Lower lobe of right lung (tissue), 2 donors: Measurements from ENCODE around the gene BCO1. TPM values are rescaled to one million over a fixed set of nuclear protein-coding genes. Genes with fewer than 3 reads are reported as not detected.
"Not testable (repeated sequence)": the region's sequence is repeated elsewhere in the genome, so short reads cannot be mapped to it uniquely, and the experiment has no call there.

ENCODE experiments used
- ATAC-seq, 2 donors: fragments of 200-7000 bp; cut with Tn5 transposase; one replicate each; pipeline ENCODE4 v1.9.1; 2020 to 2022; ENCODE audit warnings: mild to moderate bottlenecking in 2 of 2, moderate library complexity in 2 of 2
- DNase-seq: peaks from one replicate; pipeline ENCODE4 v3.0.0-alpha.2; 2020
- H3K27ac ChIP-seq: fragments of 200-600 bp; one replicate; pipeline ENCODE4 v1.8.0; 2022
- H3K27me3 ChIP-seq: fragments of 200-600 bp; one replicate; pipeline ENCODE4 v1.8.0; 2022; ENCODE audit warnings: low read depth
- H3K36me3 ChIP-seq: fragments of 200-600 bp; one replicate; pipeline ENCODE4 v1.8.0; 2022; ENCODE audit warnings: mild to moderate bottlenecking
- H3K4me1 ChIP-seq: fragments of 200-600 bp; one replicate; pipeline ENCODE4 v1.8.0; 2022
- H3K4me3 ChIP-seq: fragments of 200-600 bp; one replicate; pipeline ENCODE4 v1.8.0; 2022; ENCODE audit warnings: mild to moderate bottlenecking
- H3K9me3 ChIP-seq: fragments of 200-600 bp; one replicate; pipeline ENCODE4 v1.8.0; 2022
- intact Hi-C: fragments of 100-400 bp; cut with DNase I; formaldehyde crosslinking; loops from one replicate; pipeline ENCODE4 v1.11.0; 2022
- total RNA-seq: library from RNA; stranded (reverse); fragmentation: NEBNext Ultra II Directional; extraction: Animal tissue kit (Norgen Biotek cat#: 25700); gene quantifications from one replicate; pipeline ENCODE4 v1.2.1, GENCODE V29; 2021
- TF ChIP-seq, protein P1 (sequence below): fragments of 200-600 bp; IDR thresholded peaks from one replicate; pipeline ENCODE4 v1.8.0; 2022; ENCODE audit warnings: antibody characterized with exemption, mild to moderate bottlenecking
- donor health status: DM: no; HTN: yes; CAD: no; lungs with severe emphysema.

The BCO1 gene
- total RNA-seq, 1 donor from 2014 or later: 0.74 TPM

DNA sequence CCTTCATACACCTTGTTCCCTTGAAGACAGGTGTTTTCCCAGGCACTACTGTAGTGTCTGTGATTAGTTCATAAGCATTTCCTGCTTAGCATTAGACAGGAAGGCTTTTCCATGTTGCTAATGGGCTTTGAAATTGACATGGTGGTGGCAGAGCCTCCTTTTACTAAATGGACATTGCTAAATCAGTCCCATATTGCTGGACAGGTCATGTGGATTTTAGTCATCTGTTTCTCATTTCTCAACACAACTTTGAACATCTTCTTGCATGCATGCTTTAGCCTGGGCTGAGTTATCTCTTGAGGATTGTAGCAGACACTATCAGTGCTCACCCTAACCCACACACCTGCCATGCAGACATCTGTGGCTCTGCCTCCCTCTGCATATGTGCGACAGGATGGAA lies 13.7 kb upstream of the BCO1 start:
- no peaks in the 10 kb centered on the region for H3K27me3 ChIP-seq
- ATAC-seq: no peak
- no peaks in the 10 kb centered on the region for H3K9me3 ChIP-seq
- no peaks in the 10 kb centered on the region for H3K4me1 ChIP-seq
- DNase-seq: no peak
- no peak overlapping the region for H3K27ac ChIP-seq
- TF ChIP-seq, protein P1, sequence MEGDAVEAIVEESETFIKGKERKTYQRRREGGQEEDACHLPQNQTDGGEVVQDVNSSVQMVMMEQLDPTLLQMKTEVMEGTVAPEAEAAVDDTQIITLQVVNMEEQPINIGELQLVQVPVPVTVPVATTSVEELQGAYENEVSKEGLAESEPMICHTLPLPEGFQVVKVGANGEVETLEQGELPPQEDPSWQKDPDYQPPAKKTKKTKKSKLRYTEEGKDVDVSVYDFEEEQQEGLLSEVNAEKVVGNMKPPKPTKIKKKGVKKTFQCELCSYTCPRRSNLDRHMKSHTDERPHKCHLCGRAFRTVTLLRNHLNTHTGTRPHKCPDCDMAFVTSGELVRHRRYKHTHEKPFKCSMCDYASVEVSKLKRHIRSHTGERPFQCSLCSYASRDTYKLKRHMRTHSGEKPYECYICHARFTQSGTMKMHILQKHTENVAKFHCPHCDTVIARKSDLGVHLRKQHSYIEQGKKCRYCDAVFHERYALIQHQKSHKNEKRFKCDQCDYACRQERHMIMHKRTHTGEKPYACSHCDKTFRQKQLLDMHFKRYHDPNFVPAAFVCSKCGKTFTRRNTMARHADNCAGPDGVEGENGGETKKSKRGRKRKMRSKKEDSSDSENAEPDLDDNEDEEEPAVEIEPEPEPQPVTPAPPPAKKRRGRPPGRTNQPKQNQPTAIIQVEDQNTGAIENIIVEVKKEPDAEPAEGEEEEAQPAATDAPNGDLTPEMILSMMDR: no peak
- H3K4me3 ChIP-seq: no peak overlapping the region
- intact Hi-C loops: no loop called here
- H3K36me3 ChIP-seq: no peaks in the 10 kb centered on the region

DNA sequence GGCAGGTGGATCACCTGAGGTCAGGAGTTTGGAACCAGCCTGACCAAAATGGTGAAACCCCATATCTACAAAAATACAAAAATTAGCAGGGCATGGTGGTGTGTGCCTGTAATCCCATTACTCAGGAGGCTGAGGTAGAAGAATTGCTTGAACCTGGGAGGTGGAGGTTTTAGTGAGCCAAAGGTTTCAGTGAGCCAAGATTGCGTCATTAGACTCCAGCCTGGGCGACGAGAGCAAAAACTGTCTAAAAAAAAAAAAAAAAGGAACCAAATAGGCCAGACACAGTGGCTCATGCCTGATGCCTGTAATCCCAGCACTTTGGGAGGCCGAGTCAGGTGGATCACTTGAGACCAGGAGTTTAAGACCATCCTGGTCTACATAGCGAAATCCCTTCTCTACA lies 12.8 kb upstream of the BCO1 start:
- H3K27ac ChIP-seq, H3K4me3 ChIP-seq, H3K27me3 ChIP-seq, DNase-seq, intact Hi-C loops, H3K4me1 ChIP-seq, H3K9me3 ChIP-seq, ATAC-seq, H3K36me3 ChIP-seq: not testable (repeated sequence)

DNA sequence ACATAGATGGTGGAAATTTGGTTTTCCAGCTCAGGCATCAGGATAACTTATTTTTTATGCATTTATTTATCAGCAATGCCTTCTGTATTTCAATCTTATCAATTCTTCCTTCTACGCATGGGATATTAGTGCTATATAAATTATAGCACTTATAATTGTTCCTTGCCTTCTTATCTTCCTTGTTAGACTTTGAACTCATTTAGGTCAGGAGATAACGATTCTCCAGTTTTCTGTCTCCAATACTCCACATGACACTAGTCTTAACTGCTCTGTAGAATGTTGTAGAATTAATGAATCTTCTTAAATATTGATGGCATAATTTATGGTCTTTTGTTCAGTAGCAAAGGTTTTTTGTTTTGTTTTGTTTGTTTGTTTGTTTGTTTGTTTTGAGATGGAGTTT lies 10.7 kb upstream of the BCO1 start:
- Histone ChIP-seq H3K4me1 (no peaks in the 10 kb centered on the region), H3K27me3 (no peaks in the 10 kb centered on the region), H3K4me3 (no peak overlapping the region), H3K9me3 (no peaks in the 10 kb centered on the region), H3K27ac (no peak overlapping the region), H3K36me3 (no peaks in the 10 kb centered on the region)
- intact Hi-C loops: no loop called here
- TF ChIP-seq, protein P1: no peak
- DNase-seq: no peak
- no peak for ATAC-seq

DNA sequence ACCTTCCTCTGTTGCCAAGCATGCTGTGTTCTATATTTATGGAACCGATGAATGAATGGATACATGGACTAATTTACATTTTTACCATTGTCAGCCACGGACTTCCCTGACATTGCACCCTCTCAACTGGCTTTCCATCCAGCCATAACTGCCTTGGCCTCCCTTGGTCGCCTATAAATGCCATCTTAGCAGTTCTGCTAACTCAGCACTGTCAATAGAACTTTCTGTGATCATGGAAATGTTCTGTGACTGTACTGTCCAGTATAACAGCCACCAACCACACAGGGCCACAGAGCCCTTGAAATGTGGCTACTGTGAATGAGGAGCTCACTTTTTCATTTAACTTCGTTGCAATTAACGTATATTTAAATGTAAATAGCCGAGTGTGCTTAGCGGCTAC lies 8.7 kb upstream of the BCO1 start:
- Histone ChIP-seq H3K27me3 (no peaks in the 10 kb centered on the region), H3K36me3 (no peaks in the 10 kb centered on the region), H3K4me3 (no peak overlapping the region), H3K27ac (no peak overlapping the region), H3K4me1 (no peaks in the 10 kb centered on the region), H3K9me3 (no peaks in the 10 kb centered on the region)
- TF ChIP-seq, protein P1: no peak
- ATAC-seq: no peak
- intact Hi-C loops: no loop called here
- DNase-seq: no peak

DNA sequence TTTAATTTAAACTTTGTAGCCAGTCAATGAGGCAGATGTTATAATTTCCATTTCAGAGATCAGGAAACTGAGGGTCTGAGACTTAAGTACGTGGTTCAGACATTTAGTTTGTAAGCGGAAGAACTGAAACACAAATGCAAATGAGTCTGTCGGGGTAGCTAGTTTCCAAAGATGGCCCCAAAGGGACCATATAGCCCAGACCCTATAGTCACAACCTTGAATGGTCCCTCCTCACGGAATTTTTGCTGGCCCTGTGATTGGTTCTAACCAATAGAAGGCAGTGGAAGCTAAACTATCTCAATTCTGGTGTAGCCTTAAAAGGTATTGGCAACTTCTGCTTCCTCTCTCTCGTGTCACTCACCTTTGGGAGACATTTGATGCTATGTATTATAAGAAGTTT lies 7.5 kb upstream of the BCO1 start:
- H3K36me3 ChIP-seq: no peaks in the 10 kb centered on the region
- no peaks in the 10 kb centered on the region for H3K27me3 ChIP-seq
- H3K27ac ChIP-seq: no peak overlapping the region
- no peaks in the 10 kb centered on the region for H3K9me3 ChIP-seq
- intact Hi-C loops: no loop called here
- ATAC-seq: no peak
- TF ChIP-seq, protein P1: no peak
- H3K4me3 ChIP-seq: no peak overlapping the region
- DNase-seq: no peak
- H3K4me1 ChIP-seq: no peaks in the 10 kb centered on the region

DNA sequence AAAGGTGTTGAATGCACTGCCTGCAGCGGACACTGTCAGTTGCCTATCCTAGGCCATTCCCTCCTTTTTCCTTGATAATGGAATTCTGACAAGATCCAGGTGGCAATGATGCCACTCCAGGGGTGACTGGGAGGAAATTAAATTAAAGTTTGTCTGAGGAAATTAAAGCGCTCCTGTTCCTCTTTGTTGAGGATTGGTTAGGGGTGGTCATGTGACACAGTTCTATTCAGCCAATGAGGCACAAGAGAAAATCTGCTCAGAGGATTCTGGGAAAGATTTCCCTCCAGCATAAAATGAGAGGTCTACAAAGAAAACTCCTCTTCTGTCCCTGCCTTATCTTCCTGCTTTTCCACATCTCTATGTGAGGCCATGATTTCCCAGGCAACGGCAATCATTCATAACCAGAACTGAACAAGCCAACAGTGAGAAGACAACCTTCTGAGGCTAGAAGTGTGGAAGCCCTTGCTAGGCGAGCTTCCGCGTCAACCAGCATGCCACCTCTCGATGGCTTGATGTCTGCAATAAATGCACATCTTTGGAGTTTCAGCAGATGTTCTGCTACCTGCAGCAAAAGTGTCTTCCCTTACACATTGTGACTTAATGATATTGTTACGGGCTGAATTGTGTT lies 5.6 kb upstream of the BCO1 start:
- ATAC-seq (no peak), DNase-seq (no peak)
- Histone ChIP-seq H3K4me3 (no peak overlapping the region), H3K36me3 (no peaks in the 10 kb centered on the region), H3K9me3 (no peaks in the 10 kb centered on the region), H3K27me3 (no peaks in the 10 kb centered on the region), H3K4me1 (no peaks in the 10 kb centered on the region), H3K27ac (no peak overlapping the region)
- intact Hi-C loops: no loop called here
- TF ChIP-seq, protein P1: no peak
